Activated CD4-positive, alpha-beta T cell treated with anti-CD3 and anti-CD28 coated beads, Interleukin-2, Interleukin-4, amounts not matched to agents 100 ng/mL and 50 ng/mL, durations not matched to agents 16 hours and 8 hours (primary cell): ENCODE results near the gene PNMA8A.

Experiments used
- DNase-seq: peaks from one replicate; pipeline ENCODE4 v3.0.0-alpha.2; 2020; ENCODE audit warnings: low spot score

Gene PNMA8A

DNA sequence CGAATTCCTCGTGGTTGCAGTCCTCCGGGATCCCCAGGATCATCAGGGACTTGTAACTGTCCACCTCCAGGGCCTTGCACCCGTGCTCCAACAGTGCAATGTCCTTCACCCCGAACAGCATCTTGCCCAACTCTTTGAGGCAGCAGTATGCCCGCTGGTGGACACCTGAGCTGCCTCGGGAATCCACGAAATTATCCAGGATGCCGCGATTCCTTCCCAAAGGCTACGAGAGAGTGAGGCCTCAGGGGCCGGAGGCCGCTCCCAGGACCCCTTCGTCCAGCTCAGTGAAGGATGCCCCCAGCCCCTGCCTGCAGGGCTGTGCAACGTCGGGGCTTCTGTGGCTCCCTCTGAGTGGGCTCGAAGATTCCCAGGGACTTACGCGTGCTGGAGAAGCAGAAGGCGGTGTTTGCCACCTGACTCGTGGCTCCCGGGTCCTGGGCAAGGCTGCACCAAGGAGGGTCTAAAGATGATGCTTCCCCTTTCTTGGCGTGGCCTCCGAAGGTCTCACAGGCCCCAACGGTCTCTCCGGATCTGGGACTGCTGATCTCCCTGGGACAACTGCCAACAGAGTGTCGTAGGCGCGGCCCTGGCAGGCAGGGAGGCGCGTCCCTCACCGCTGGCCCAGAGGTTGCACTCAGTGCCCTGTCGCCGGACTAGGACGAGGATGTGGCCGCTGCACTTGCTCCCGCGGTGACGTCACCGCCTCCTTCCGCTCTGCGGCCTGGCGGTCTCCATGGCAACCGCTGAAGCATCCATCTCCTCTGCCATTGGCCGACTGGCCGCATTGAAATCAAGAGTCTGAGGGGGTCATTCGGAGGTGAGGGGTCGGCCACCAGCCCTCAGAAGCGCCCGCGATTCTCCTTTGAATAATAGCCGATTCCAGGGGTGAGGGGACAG lies 42.9 kb downstream of the PNMA8A start, which contains the start of gene PNMA8C:
TSS of gene PNMA8C (minus strand) at position 698 of the 897 bp plus-strand sequence. CDS start at position 121, 577 bp downstream.
- peak; percentile 57 for DNase-seq

- no peak for DNase-seq
Measured at GRCh38 chr19:46427518-46428045, 43.8 kb downstream of the PNMA8A start.

- peak; percentile 47 for DNase-seq
Measured at GRCh38 chr19:46426506-46427162, 44.7 kb downstream of the PNMA8A start.

GRCh38 chr19:46426035-46426505 lies 45.3 kb downstream of the PNMA8A start:
- no peak for DNase-seq

- DNase-seq: no peak
Measured at GRCh38 chr19:46423188-46423587, 48.2 kb downstream of the PNMA8A start.

DNA sequence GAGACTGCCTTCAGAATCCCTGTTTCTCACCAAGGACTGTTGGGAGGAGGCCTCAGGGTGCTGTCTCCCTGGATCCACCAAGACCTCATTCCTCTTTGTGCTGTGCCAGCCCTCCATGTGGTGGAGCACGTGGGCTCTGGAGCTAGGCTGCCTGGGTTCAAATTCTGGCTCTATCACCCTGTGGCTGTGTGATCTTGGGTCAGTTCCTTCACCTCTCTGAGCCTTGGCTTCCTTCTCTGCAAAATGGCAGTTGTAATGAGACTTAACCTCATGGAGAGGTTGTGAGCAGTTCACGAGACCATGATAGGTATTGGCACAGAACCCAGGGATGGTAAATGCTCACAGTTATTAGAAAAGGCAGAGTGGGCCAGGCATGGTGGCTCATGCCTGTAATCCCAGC lies 49.0 kb downstream of the PNMA8A start:
- DNase-seq: no peak

DNA sequence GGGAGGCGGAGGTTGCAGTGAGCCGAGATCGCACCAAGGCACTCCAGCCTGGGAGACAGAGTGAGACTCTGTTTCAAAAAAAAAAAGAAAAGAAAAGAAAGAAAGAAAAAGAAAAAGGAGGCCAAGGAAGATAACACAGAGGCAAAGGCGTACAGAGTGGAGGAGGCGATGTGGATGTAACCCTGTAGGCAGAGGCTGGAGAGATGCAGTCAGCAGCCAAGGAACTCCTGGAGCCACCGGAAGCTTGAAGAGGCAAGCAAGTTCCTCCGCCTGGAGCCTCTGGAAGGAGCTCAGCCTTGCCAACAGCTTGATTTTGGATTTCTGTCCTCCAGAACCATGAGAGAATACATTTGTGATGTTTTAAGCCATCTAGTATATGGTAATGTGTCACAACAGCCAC lies 51.3 kb downstream of the PNMA8A start:
- no peak for DNase-seq
